Prostate gland (tissue), 2 donors: ENCODE measurements around the gene PGBD5.

Experiments used
- CTCF ChIP-seq, 4 experiments: fragments of 200-600 bp in 2 of 4; fragments of 450-650 bp in 2 of 4; sonication (generic) in 2 of 4; IDR thresholded peaks; 1 replicate in 3 of 4; 2 replicates in 1 of 4; pipeline ENCODE4 v1.5.1; 2016 to 2019; ENCODE audit warnings: antibody characterized with exemption in 4 of 4, mild to moderate bottlenecking in 2 of 4, moderate library complexity in 2 of 4
- POLR2AphosphoS5 ChIP-seq: sonication (generic); formaldehyde crosslinking; IDR thresholded peaks from one replicate; pipeline ENCODE4 v1.6.1; 2017; ENCODE audit warnings: antibody characterized with exemption

GRCh38 chr1:230347896-230348295, 78.2 kb downstream of the PGBD5 start:
- TF ChIP-seq CTCF (IDR thresholded peaks at IDR 0.05) (no peak), POLR2AphosphoS5 (no peak)
